Activated naive CD4-positive, alpha-beta T cell treated with anti-CD3 and anti-CD28 coated beads, Interleukin-2, amount 10 ng/mL, durations not matched to agents 7 days and 5 days (primary cell): ENCODE data around the gene PLXNA4.

Experiments used
- CTCF ChIA-PET: fragments of 350-600 bp; sonication (Branson Sonifier 250); formaldehyde crosslinking; loops from one replicate; lab custom pipeline; 2021; ENCODE audit warnings: antibody characterized with exemption; lab: Charles Lee
- DNase-seq: peaks from one replicate; pipeline ENCODE4 v3.0.0-alpha.2; 2020
- H3K27ac Mint-ChIP-seq: one replicate; pipeline ENCODE4 v1.8.0; 2021; ENCODE audit warnings: mild to moderate bottlenecking, moderate library complexity, mixed read lengths
- H3K27me3 Mint-ChIP-seq: one replicate; pipeline ENCODE4 v1.8.0; 2021; ENCODE audit warnings: mild to moderate bottlenecking, mixed read lengths
- H3K36me3 Mint-ChIP-seq: one replicate; pipeline ENCODE4 v1.8.0; 2021; ENCODE audit warnings: mixed read lengths
- H3K4me1 Mint-ChIP-seq: one replicate; pipeline ENCODE4 v1.8.0; 2021; ENCODE audit warnings: mixed read lengths
- H3K4me3 Mint-ChIP-seq: one replicate; pipeline ENCODE4 v1.8.0; 2021; ENCODE audit warnings: mild to moderate bottlenecking, moderate library complexity, mixed read lengths
- H3K9me3 Mint-ChIP-seq: one replicate; pipeline ENCODE4 v1.8.0; 2021; ENCODE audit warnings: mixed read lengths

The PLXNA4 gene

GRCh38 chr7:132276234-132276630, 300.0 kb downstream of the PLXNA4 start:
- Mint-ChIP-seq H3K4me3 (no peak overlapping the region), H3K36me3 (no peaks in the 10 kb centered on the region), H3K27ac (no peak overlapping the region), H3K9me3 (no peaks in the 10 kb centered on the region), H3K27me3 (peaks cover 12% of the 10 kb centered on the region), H3K4me1 (no peaks in the 10 kb centered on the region)
- CTCF ChIA-PET, result no interaction called here
- no peak for DNase-seq

GRCh38 chr7:132275416-132276233, 300.6 kb downstream of the PLXNA4 start:
- H3K4me3 Mint-ChIP-seq, result no peak overlapping the region
- H3K27ac Mint-ChIP-seq, result no peak overlapping the region
- no peaks in the 10 kb centered on the region for H3K36me3 Mint-ChIP-seq
- peaks cover 12% of the 10 kb centered on the region for H3K27me3 Mint-ChIP-seq
- CTCF ChIA-PET, result no interaction called here
- H3K4me1 Mint-ChIP-seq, result no peaks in the 10 kb centered on the region
- no peaks in the 10 kb centered on the region for H3K9me3 Mint-ChIP-seq
- DNase-seq, result no peak

- Mint-ChIP-seq H3K4me3 (no peak overlapping the region), H3K4me1 (no peaks in the 10 kb centered on the region), H3K36me3 (no peaks in the 10 kb centered on the region), H3K27me3 (peaks cover 4% of the 10 kb centered on the region), H3K27ac (no peak overlapping the region), H3K9me3 (no peaks in the 10 kb centered on the region)
- CTCF ChIA-PET, result no interaction called here
- DNase-seq, result no peak
Measured at GRCh38 chr7:132272763-132273371, 303.4 kb downstream of the PLXNA4 start.

GRCh38 chr7:132270517-132270916, 305.8 kb downstream of the PLXNA4 start:
- no peak for DNase-seq
- no peak overlapping the region for H3K27ac Mint-ChIP-seq
- H3K4me3 Mint-ChIP-seq, result no peak overlapping the region
- H3K9me3 Mint-ChIP-seq, result no peaks in the 10 kb centered on the region
- H3K36me3 Mint-ChIP-seq, result no peaks in the 10 kb centered on the region
- H3K4me1 Mint-ChIP-seq, result no peaks in the 10 kb centered on the region
- CTCF ChIA-PET, result no interaction called here
- peaks cover 4% of the 10 kb centered on the region for H3K27me3 Mint-ChIP-seq

- Mint-ChIP-seq H3K27ac (no peak overlapping the region), H3K4me3 (no peak overlapping the region), H3K36me3 (no peaks in the 10 kb centered on the region), H3K9me3 (no peaks in the 10 kb centered on the region), H3K4me1 (no peaks in the 10 kb centered on the region), H3K27me3 (peaks cover 4% of the 10 kb centered on the region)
- CTCF ChIA-PET, result no interaction called here
- no peak for DNase-seq
Measured at GRCh38 chr7:132269718-132270117, 306.6 kb downstream of the PLXNA4 start.

GRCh38 chr7:132263151-132263550, 313.1 kb downstream of the PLXNA4 start:
- DNase-seq, result no peak
- Mint-ChIP-seq H3K4me3 (no peak overlapping the region), H3K4me1 (no peaks in the 10 kb centered on the region), H3K9me3 (no peaks in the 10 kb centered on the region), H3K27ac (no peak overlapping the region), H3K27me3 (peaks cover 9% of the 10 kb centered on the region), H3K36me3 (no peaks in the 10 kb centered on the region)
- CTCF ChIA-PET, result no interaction called here

- CTCF ChIA-PET, result no interaction called here
- H3K4me1 Mint-ChIP-seq, result no peaks in the 10 kb centered on the region
- no peak for DNase-seq
- H3K4me3 Mint-ChIP-seq, result no peak overlapping the region
- H3K36me3 Mint-ChIP-seq, result no peaks in the 10 kb centered on the region
- no peaks in the 10 kb centered on the region for H3K9me3 Mint-ChIP-seq
- peaks cover 9% of the 10 kb centered on the region for H3K27me3 Mint-ChIP-seq
- H3K27ac Mint-ChIP-seq, result no peak overlapping the region
Measured at GRCh38 chr7:132262160-132262470, 314.2 kb downstream of the PLXNA4 start.

- CTCF ChIA-PET, result no interaction called here
- no peak overlapping the region for H3K4me3 Mint-ChIP-seq
- no peak overlapping the region for H3K27ac Mint-ChIP-seq
- H3K4me1 Mint-ChIP-seq, result no peaks in the 10 kb centered on the region
- no peak for DNase-seq
- no peaks in the 10 kb centered on the region for H3K36me3 Mint-ChIP-seq
- H3K27me3 Mint-ChIP-seq, result peaks cover 9% of the 10 kb centered on the region
- H3K9me3 Mint-ChIP-seq, result no peaks in the 10 kb centered on the region
Measured at GRCh38 chr7:132261327-132262159, 314.7 kb downstream of the PLXNA4 start.

GRCh38 chr7:132258231-132258630, 318.0 kb downstream of the PLXNA4 start:
- no peak for DNase-seq
- Mint-ChIP-seq H3K27me3 (peaks cover 8% of the 10 kb centered on the region), H3K9me3 (no peaks in the 10 kb centered on the region), H3K27ac (no peak overlapping the region), H3K4me1 (no peaks in the 10 kb centered on the region), H3K36me3 (no peaks in the 10 kb centered on the region), H3K4me3 (no peak overlapping the region)
- CTCF ChIA-PET, result no interaction called here

GRCh38 chr7:132257253-132257652, 319.0 kb downstream of the PLXNA4 start:
- Mint-ChIP-seq H3K9me3 (no peaks in the 10 kb centered on the region), H3K27me3 (no peaks in the 10 kb centered on the region), H3K4me1 (no peaks in the 10 kb centered on the region), H3K27ac (no peak overlapping the region), H3K36me3 (no peaks in the 10 kb centered on the region), H3K4me3 (no peak overlapping the region)
- CTCF ChIA-PET, result no interaction called here
- DNase-seq, result no peak

- Mint-ChIP-seq H3K9me3 (no peaks in the 10 kb centered on the region), H3K4me1 (no peaks in the 10 kb centered on the region), H3K36me3 (no peaks in the 10 kb centered on the region), H3K4me3 (no peak overlapping the region), H3K27me3 (peaks cover 2% of the 10 kb centered on the region), H3K27ac (no peak overlapping the region)
- DNase-seq, result no peak
- CTCF ChIA-PET, result no interaction called here
Measured at GRCh38 chr7:132256721-132257212, 319.5 kb downstream of the PLXNA4 start.

- no peaks in the 10 kb centered on the region for H3K4me1 Mint-ChIP-seq
- CTCF ChIA-PET, result no interaction called here
- no peak overlapping the region for H3K27ac Mint-ChIP-seq
- no peaks in the 10 kb centered on the region for H3K36me3 Mint-ChIP-seq
- DNase-seq, result no peak
- no peaks in the 10 kb centered on the region for H3K9me3 Mint-ChIP-seq
- peaks cover 8% of the 10 kb centered on the region for H3K27me3 Mint-ChIP-seq
- H3K4me3 Mint-ChIP-seq, result no peak overlapping the region
Measured at GRCh38 chr7:132255898-132256297, 320.4 kb downstream of the PLXNA4 start.

- Mint-ChIP-seq H3K36me3 (no peaks in the 10 kb centered on the region), H3K9me3 (no peaks in the 10 kb centered on the region), H3K27ac (no peak overlapping the region), H3K27me3 (peaks cover 8% of the 10 kb centered on the region), H3K4me3 (no peak overlapping the region), H3K4me1 (no peaks in the 10 kb centered on the region)
- no peak for DNase-seq
- CTCF ChIA-PET, result no interaction called here
Measured at GRCh38 chr7:132255115-132255797, 321.0 kb downstream of the PLXNA4 start.

GRCh38 chr7:132254455-132254854, 321.8 kb downstream of the PLXNA4 start:
- Mint-ChIP-seq H3K27ac (no peak overlapping the region), H3K4me3 (no peak overlapping the region), H3K4me1 (no peaks in the 10 kb centered on the region), H3K9me3 (no peaks in the 10 kb centered on the region), H3K36me3 (no peaks in the 10 kb centered on the region), H3K27me3 (peaks cover 11% of the 10 kb centered on the region)
- DNase-seq, result no peak
- CTCF ChIA-PET, result interaction anchor here (1.1 kb wide), 1 partner anchor 25 kb away, joined by 3 read pairs; no protein-coding TSS in a partner anchor
